GM12878 (cell line): Measurements from ENCODE around the gene SH3BP5. TPM values are rescaled to one million over a fixed set of nuclear protein-coding genes. Genes with fewer than 3 reads are reported as not detected.

Source experiments
- ATAC-seq: fragments of 200-7000 bp; cut with Tn5 transposase; 3 replicates; pipeline ENCODE4 v1.9.1; 2020; ENCODE audit warnings: mild to moderate bottlenecking, moderate library complexity
- BruUV-seq: library from RNA; stranded (reverse); fragments of 400-500 nt; replicated peaks from 2 replicates; lab custom pipeline; 2021; lab: Mats Ljungman, UMichigan
- CTCF ChIA-PET: fragments of 300-600 bp; sonication (Branson Sonifier 250); formaldehyde crosslinking; extraction: SDS; loops from one replicate; lab custom pipeline; 2021; ENCODE audit warnings: inconsistent platforms; lab: Yijun Ruan, JAX
- POLR2A ChIA-PET: fragments of 350-600 bp; formaldehyde crosslinking; extraction: SDS; loops from one replicate; lab custom pipeline; 2021; ENCODE audit warnings: inconsistent platforms; lab: Charles Lee
- RAD21 ChIA-PET: fragments of 300-600 bp; sonication (Branson Sonifier 250); formaldehyde crosslinking; loops from one replicate; lab custom pipeline; 2023; ENCODE audit warnings: antibody characterized with exemption; ENCODE audit not compliant: unreplicated experiment; lab: Charles Lee
- SMC1A ChIA-PET: fragments of 300-600 bp; sonication (Branson Sonifier 250); formaldehyde crosslinking; loops from one replicate; lab custom pipeline; 2023; ENCODE audit not compliant: unreplicated experiment, uncharacterized antibody; lab: Charles Lee
- DNase-seq: peaks from one replicate; pipeline ENCODE4 v3.0.0-alpha.2; 2011; ENCODE audit warnings: low read depth, low spot score
- FAIRE-seq: peaks from 3 replicates; lab custom pipeline; 2011; peaks lifted over from hg19 to GRCh38; lab: Jason Lieb, UNC
- H2AFZ ChIP-seq: 2 replicates; pipeline ENCODE4 v1.6.0; 2011; ENCODE audit warnings: low read depth, low read length, control low read depth; ENCODE audit not compliant: control insufficient read depth
- H3K27ac ChIP-seq: 2 replicates; pipeline ENCODE4 v1.5.1; 2011; ENCODE audit warnings: control low read depth; ENCODE audit not compliant: control insufficient read depth, insufficient read depth
- H3K27me3 ChIP-seq, 2 experiments: replicated peaks in 1 of 2; 2 replicates each; pipeline versions ENCODE4 v1.6.0 to v1.6.1; 2011; ENCODE audit warnings: low read length in 1 of 2; ENCODE audit not compliant: control insufficient read depth in 2 of 2, insufficient read depth in 2 of 2
- H3K36me3 ChIP-seq, 2 experiments: 2 replicates each; pipeline ENCODE4 v1.5.1; 2011; ENCODE audit warnings: low read length in 1 of 2; ENCODE audit not compliant: control insufficient read depth in 2 of 2, insufficient read depth in 2 of 2
- H3K4me1 ChIP-seq: 2 replicates; pipeline ENCODE4 v1.6.1; 2011; ENCODE audit warnings: mild to moderate bottlenecking, low read length, moderate library complexity, mixed read lengths; ENCODE audit not compliant: control insufficient read depth, insufficient read depth
- H3K4me2 ChIP-seq: 2 replicates; pipeline ENCODE4 v1.6.0; 2011; ENCODE audit warnings: control low read depth; ENCODE audit not compliant: control insufficient read depth, insufficient read depth
- H3K4me3 ChIP-seq: fragments of 200-600 bp; sonication (generic); 2 replicates; pipeline ENCODE4 v1.5.1; 2016
- H3K79me2 ChIP-seq: 2 replicates; pipeline ENCODE4 v1.6.0; 2011; ENCODE audit warnings: low read length; ENCODE audit not compliant: control insufficient read depth, insufficient read depth
- H3K9ac ChIP-seq: 2 replicates; pipeline ENCODE4 v1.8.0; 2011; ENCODE audit warnings: low read length, control low read depth, mixed read lengths; ENCODE audit not compliant: control insufficient read depth, insufficient read depth
- H3K9me3 ChIP-seq: replicated peaks from 3 replicates; pipeline ENCODE4 v1.5.1; 2011; ENCODE audit warnings: mild to moderate bottlenecking, low read length; ENCODE audit not compliant: control insufficient read depth, insufficient read depth
- H4K20me1 ChIP-seq: 2 replicates; pipeline ENCODE4 v1.6.0; 2011; ENCODE audit not compliant: control insufficient read depth, insufficient read depth
- CBX5 ChIP-seq: sonication (generic); IDR thresholded peaks from 2 replicates; pipeline ENCODE4 v1.6.1; 2016; ENCODE audit warnings: low read depth, moderate library complexity, mild to moderate bottlenecking, inconsistent platforms
- CREB1 ChIP-seq: IDR thresholded peaks from 2 replicates; pipeline ENCODE4 v1.6.1; 2012; ENCODE audit warnings: low read depth, mild to moderate bottlenecking, inconsistent platforms
- DPF2 ChIP-seq: fragments of 450-650 bp; IDR thresholded peaks from 2 replicates; pipeline ENCODE4 v1.6.1; 2017; ENCODE audit warnings: mild to moderate bottlenecking
- E2F4 ChIP-seq: IDR thresholded peaks from 2 replicates; pipeline ENCODE4 v1.6.1; 2012; ENCODE audit warnings: low read depth, low read length, improper control_type of control experiment
- HDGF ChIP-seq: fragments of 450-650 bp; IDR thresholded peaks from 2 replicates; pipeline ENCODE4 v1.6.1; 2016; ENCODE audit warnings: antibody characterized with exemption
- HSF1 ChIP-seq: fragments of 150-350 bp; IDR thresholded peaks from 2 replicates; pipeline ENCODE4 v1.6.1; 2014; ENCODE audit warnings: mild to moderate bottlenecking, low read depth, low read length
- KAT2A ChIP-seq: conservative IDR thresholded peaks from 2 replicates; pipeline ENCODE4 v1.6.1; 2011; ENCODE audit warnings: low read depth, low read length; ENCODE audit not compliant: control insufficient read depth
- MEF2B ChIP-seq: fragments of 450-650 bp; IDR thresholded peaks from 2 replicates; pipeline ENCODE4 v1.6.1; 2018; ENCODE audit warnings: mild to moderate bottlenecking, moderate library complexity; ENCODE audit not compliant: partially characterized antibody, poor library complexity, severe bottlenecking
- NR2C2 ChIP-seq: IDR thresholded peaks from 2 replicates; pipeline ENCODE4 v1.6.1; 2011; ENCODE audit warnings: borderline replicate concordance, low read depth; ENCODE audit not compliant: control insufficient read depth, insufficient read length
- POLR2AphosphoS2 ChIP-seq: IDR thresholded peaks from 2 replicates; pipeline ENCODE4 v1.6.1; 2011; ENCODE audit warnings: low read depth, mild to moderate bottlenecking, low read length, improper control_type of control experiment, moderate library complexity
- RB1 ChIP-seq: fragments of 450-650 bp; formaldehyde crosslinking; IDR thresholded peaks from 2 replicates; pipeline ENCODE4 v1.6.1; 2017; ENCODE audit warnings: mild to moderate bottlenecking, borderline replicate concordance
- SMAD1 ChIP-seq: fragments of 450-650 bp; IDR thresholded peaks from 2 replicates; pipeline ENCODE4 v1.6.1; 2018; ENCODE audit warnings: mild to moderate bottlenecking, low read depth; ENCODE audit not compliant: partially characterized antibody
- SP1 ChIP-seq: IDR thresholded peaks from one replicate; pipeline ENCODE4 v1.6.1; 2011; ENCODE audit warnings: low read depth, low read length
- ZBTB4 ChIP-seq: fragments of 450-650 bp; formaldehyde crosslinking; IDR thresholded peaks from 2 replicates; pipeline ENCODE4 v1.4.0; 2022; ENCODE audit warnings: mild to moderate bottlenecking, moderate library complexity
- WGBS: methylation state at CpG from one replicate; pipeline ENCODE4 v1.1.6; 2016; ENCODE audit warnings: low lambda C conversion rate; ENCODE audit not compliant: insufficient replicate concordance, insufficient coverage; ENCODE audit errors: missing lambda C conversion rate; 5-methylcytosine and 5-hydroxymethylcytosine counted together
- in situ Hi-C: fragments of 300-500 bp; cut with MboI; formaldehyde crosslinking; loops from 9 replicates; pipeline ENCODE4 v1.14.3; 2018; ENCODE audit warnings: mixed read lengths
- intact Hi-C: fragments of 100-400 bp; cut with micrococcal nuclease; formaldehyde crosslinking; loops from one replicate; pipeline ENCODE4 v1.14.2; 2022; ENCODE audit not compliant: unreplicated experiment
- polyA plus RNA-seq, 11 experiments: library from polyadenylated mRNA; depleted of rRNA in 4 of 11; unstranded in 6 of 11; stranded (reverse) in 5 of 11; fragments of >200 nt; fragmentation: Nextera tagmentation in 4 of 11; fragmentation: Illumina TruSeq in 1 of 11; extraction: Ambion mirVana in 4 of 11; extraction: Trizol in 1 of 11; gene quantifications; 1 replicate in 1 of 11; 2 replicates in 10 of 11; pipeline versions ENCODE4 v1.2.1 to v1.2.3, GENCODE V29; 2011 to 2016; ENCODE audit warnings: inconsistent platforms in 2 of 11, missing spikeins in 2 of 11, low read depth in 1 of 11
- total RNA-seq, 4 experiments: library from RNA; depleted of rRNA in 3 of 4; stranded (reverse); fragments of >200 nt in 3 of 4; fragmentation: Illumina TruSeq in 1 of 4; extraction: Trizol in 1 of 4; gene quantifications; 2 replicates each; pipeline versions ENCODE4 v1.2.1 to v1.2.3, GENCODE V29; 2013 to 2021

SH3BP5 gene
- total and polyA plus RNA-seq, 10 of the 15 experiments (the other 5 are each of a cell fraction or from before 2014, with no cell fraction given), result 14.9 to 87.5 (median 43.7) TPM

GRCh38 chr3:15337963-15338362, 5.6 kb upstream of the SH3BP5 start (continued):
- TF ChIP-seq CREB1 (no peak), RB1 (no peak), E2F4 (no peak), HSF1 (no peak)

- no peak for TF ChIP-seq CREB1
- TF ChIP-seq KAT2A, result no peak
- TF ChIP-seq HDGF, result no peak
- no peak for TF ChIP-seq POLR2AphosphoS2
- no peak for TF ChIP-seq ZBTB4 (CRISPR knock-in tag)
- TF ChIP-seq SMAD1, result no peak
- no peak for TF ChIP-seq NR2C2
- TF ChIP-seq SP1, result no peak
- TF ChIP-seq DPF2, result no peak
- no peak for TF ChIP-seq CBX5
- TF ChIP-seq MEF2B, result no peak
- Histone ChIP-seq H3K27ac (no peak overlapping the region), H2AFZ (no peak overlapping the region), H3K4me3 (no peak overlapping the region), H3K4me2 (no peak overlapping the region), H4K20me1 (no peaks in the 10 kb centered on the region), H3K4me1 (peaks cover 18% of the 10 kb centered on the region), H3K27me3 (no peaks in the 10 kb centered on the region), H3K36me3 (no peaks in the 10 kb centered on the region), H3K9ac (no peak overlapping the region), H3K79me2 (peaks cover 13% of the 10 kb centered on the region), H3K9me3 (no peaks in the 10 kb centered on the region)
- ChIA-PET CTCF (interaction anchor here (0.6 to 9.6 kb wide), 4 partner anchors 9 to 69 kb away, joined by 4 to 125 read pairs (median 4); no protein-coding TSS in a partner anchor), RAD21 (no interaction called here), POLR2A (interaction anchor here (1.5 kb wide), 1 partner anchor 19 kb away, joined by 3 read pairs; no protein-coding TSS in a partner anchor), SMC1A (interaction anchor here (0.6 to 3.8 kb wide), 5 partner anchors 9 to 25 kb away, joined by 3 to 17 read pairs (median 4); no protein-coding TSS in a partner anchor)
- intact Hi-C loops (no loop called here), in situ Hi-C loops (no loop called here)
- no peak for ATAC-seq
- FAIRE-seq, result no peak
- DNase-seq, result no peak
- WGBS, result 64% methylated on average over 7 of the region's 7 CpGs
- BruUV-seq, result no TSS peak
These were observed 3.7 kb upstream of the SH3BP5 start for GRCh38 chr3:15336057-15336456.
